Breast epithelium (tissue), 3 donors: ENCODE data around the gene AMPH.

Source experiments
- CTCF ChIP-seq, 3 donors: fragments of 450-650 bp; IDR thresholded peaks; one replicate each; pipeline ENCODE4 v1.5.1; 2016 to 2017; ENCODE audit warnings: antibody characterized with exemption in 3 of 3, mild to moderate bottlenecking in 3 of 3, moderate library complexity in 3 of 3
- POLR2A ChIP-seq: fragments of 450-650 bp; IDR thresholded peaks from one replicate; pipeline ENCODE4 v1.6.1; 2016; ENCODE audit warnings: antibody characterized with exemption, mild to moderate bottlenecking, moderate library complexity
- POLR2AphosphoS5 ChIP-seq, 3 donors: sonication (generic); formaldehyde crosslinking; IDR thresholded peaks; one replicate each; pipeline ENCODE4 v1.6.1; 2017; ENCODE audit warnings: antibody characterized with exemption in 3 of 3

GRCh38 chr7:38507384-38507783, 123.8 kb downstream of the AMPH start:
- no peak for TF ChIP-seq CTCF (IDR thresholded peaks at IDR 0.05)
- no peak for TF ChIP-seq POLR2AphosphoS5 (IDR thresholded peaks at IDR 0.05)
- TF ChIP-seq POLR2A: no peak
